PC-3 (cell line): Measurements from ENCODE around the gene CCR5AS.

Source experiments
- EZH2 ChIP-seq: fragments of 300-600 bp; sonication (generic); IDR thresholded peaks from one replicate; pipeline ENCODE4 v1.6.1; 2017; ENCODE audit warnings: antibody characterized with exemption, mild to moderate bottlenecking, low read length; ENCODE audit not compliant: unreplicated experiment
- EZH2phosphoT487 ChIP-seq: fragments of 300-600 bp; sonication (generic); IDR thresholded peaks from 2 replicates; pipeline ENCODE4 v1.6.1; 2018; ENCODE audit warnings: mild to moderate bottlenecking, antibody characterized with exemption, low read length, borderline replicate concordance
- TF ChIP-seq, protein P1 (sequence below): fragments of 300-600 bp; sonication (generic); conservative IDR thresholded peaks from 2 replicates; pipeline ENCODE4 v1.5.1; 2017; ENCODE audit warnings: antibody characterized with exemption, low read depth, mild to moderate bottlenecking, low read length

- TF ChIP-seq EZH2: no peak
- TF ChIP-seq, protein P1, sequence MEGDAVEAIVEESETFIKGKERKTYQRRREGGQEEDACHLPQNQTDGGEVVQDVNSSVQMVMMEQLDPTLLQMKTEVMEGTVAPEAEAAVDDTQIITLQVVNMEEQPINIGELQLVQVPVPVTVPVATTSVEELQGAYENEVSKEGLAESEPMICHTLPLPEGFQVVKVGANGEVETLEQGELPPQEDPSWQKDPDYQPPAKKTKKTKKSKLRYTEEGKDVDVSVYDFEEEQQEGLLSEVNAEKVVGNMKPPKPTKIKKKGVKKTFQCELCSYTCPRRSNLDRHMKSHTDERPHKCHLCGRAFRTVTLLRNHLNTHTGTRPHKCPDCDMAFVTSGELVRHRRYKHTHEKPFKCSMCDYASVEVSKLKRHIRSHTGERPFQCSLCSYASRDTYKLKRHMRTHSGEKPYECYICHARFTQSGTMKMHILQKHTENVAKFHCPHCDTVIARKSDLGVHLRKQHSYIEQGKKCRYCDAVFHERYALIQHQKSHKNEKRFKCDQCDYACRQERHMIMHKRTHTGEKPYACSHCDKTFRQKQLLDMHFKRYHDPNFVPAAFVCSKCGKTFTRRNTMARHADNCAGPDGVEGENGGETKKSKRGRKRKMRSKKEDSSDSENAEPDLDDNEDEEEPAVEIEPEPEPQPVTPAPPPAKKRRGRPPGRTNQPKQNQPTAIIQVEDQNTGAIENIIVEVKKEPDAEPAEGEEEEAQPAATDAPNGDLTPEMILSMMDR: no peak
- TF ChIP-seq EZH2phosphoT487: no peak
Measured at GRCh38 chr3:46412786-46413298, 6.0 kb upstream of the CCR5AS start.
